HG03045 (cell line): ENCODE data around the gene DYNLT2B.
"Not testable (repeated sequence)": the region's sequence is repeated elsewhere in the genome, so short reads cannot be mapped to it uniquely, and the experiment has no call there.

Experiments used
- ATAC-seq: cut with Tn5 transposase; IDR thresholded peaks from one replicate; pipeline ENCODE4 v1.9.1; 2021; ENCODE audit warnings: mild to moderate bottlenecking, moderate library complexity; ENCODE audit not compliant: unreplicated experiment

DYNLT2B gene

GRCh38 chr3:196317687-196318467, at the start of gene DYNLT2B:
Gene DYNLT2B, minus strand, starts transcription at chr3:196318240. Its CDS starts 88 bp downstream, at chr3:196318152.
- peak; percentile 84 for ATAC-seq

- ATAC-seq = no peak
Observed at GRCh38 chr3:196365736-196366135, 47.7 kb upstream of the DYNLT2B start.

- ATAC-seq = no peak
Observed at GRCh38 chr3:196360586-196360985, 42.5 kb upstream of the DYNLT2B start.

- ATAC-seq = not testable (repeated sequence)
Observed at GRCh38 chr3:196358540-196358939, 40.5 kb upstream of the DYNLT2B start.

- ATAC-seq = no peak
Observed at GRCh38 chr3:196357905-196358304, 39.9 kb upstream of the DYNLT2B start.

GRCh38 chr3:196356556-196356955, 38.5 kb upstream of the DYNLT2B start:
- no peak for ATAC-seq

GRCh38 chr3:196355668-196356067, 37.6 kb upstream of the DYNLT2B start:
- ATAC-seq = no peak

- ATAC-seq = no peak
Observed at GRCh38 chr3:196354132-196354531, 36.1 kb upstream of the DYNLT2B start.

- ATAC-seq = no peak
Observed at GRCh38 chr3:196351541-196351940, 33.5 kb upstream of the DYNLT2B start.

- no peak for ATAC-seq
Observed at GRCh38 chr3:196350067-196350466, 32.0 kb upstream of the DYNLT2B start.

GRCh38 chr3:196348698-196349097, 30.7 kb upstream of the DYNLT2B start:
- ATAC-seq = no peak

- ATAC-seq = no peak
Observed at GRCh38 chr3:196344663-196345062, 26.6 kb upstream of the DYNLT2B start.

GRCh38 chr3:196343917-196344316, 25.9 kb upstream of the DYNLT2B start:
- not testable (repeated sequence) for ATAC-seq

- no peak for ATAC-seq
Observed at GRCh38 chr3:196341137-196341536, 23.1 kb upstream of the DYNLT2B start.

GRCh38 chr3:196340466-196340865, 22.4 kb upstream of the DYNLT2B start:
- ATAC-seq = no peak

- no peak for ATAC-seq
Observed at GRCh38 chr3:196339493-196340254, 21.6 kb upstream of the DYNLT2B start.

- no peak for ATAC-seq
Observed at GRCh38 chr3:196339044-196339443, 21.0 kb upstream of the DYNLT2B start.

- no peak for ATAC-seq
Observed at GRCh38 chr3:196336319-196337145, 18.5 kb upstream of the DYNLT2B start.

GRCh38 chr3:196335503-196335948, 17.5 kb upstream of the DYNLT2B start:
- no peak for ATAC-seq

GRCh38 chr3:196334982-196335381, 16.9 kb upstream of the DYNLT2B start:
- no peak for ATAC-seq

- no peak for ATAC-seq
Observed at GRCh38 chr3:196332168-196332567, 14.1 kb upstream of the DYNLT2B start.
